Measurements from ENCODE around the gene ARFIP2. TPM values are rescaled to one million over a fixed set of nuclear protein-coding genes. Genes with fewer than 3 reads are reported as not detected.
A peak's percentile ranks its signal among the peaks of the same experiment; 100 is the strongest.

ARFIP2 gene
- polyA plus RNA-seq, 2 of the 4 experiments (the other 2 are of a cell fraction): 79.2 to 87.9 TPM

DNA sequence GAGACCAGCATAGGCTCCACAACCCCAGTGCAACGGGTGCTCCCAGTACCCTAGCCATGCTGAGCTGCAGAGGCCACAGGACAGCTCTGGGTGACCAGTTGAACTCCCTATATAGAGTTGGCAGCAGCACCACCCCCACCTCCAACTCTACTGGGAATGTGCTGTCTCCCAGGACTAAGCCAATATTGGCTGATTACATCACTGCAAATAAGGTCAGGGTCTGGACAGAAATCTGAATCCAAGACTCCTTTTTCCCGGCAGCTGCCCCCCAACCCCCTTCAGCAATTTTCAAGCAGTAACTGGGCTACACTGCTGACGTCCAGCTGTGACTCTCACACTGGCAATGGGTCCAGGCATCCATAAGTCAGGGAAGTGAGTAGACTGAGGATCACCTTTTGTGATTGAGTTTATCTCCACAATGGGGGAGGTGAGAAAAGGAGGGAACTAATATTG is 40.2 kb downstream of the ARFIP2 start, which contains the start of gene HPX:
Gene HPX, minus strand, starts transcription at position 82 of the 453 bp plus-strand sequence. Its CDS starts 24 bp downstream, at position 58.
- ChIA-PET POLR2A (no interaction called here), CTCF (interaction anchor here (0.7 to 9.6 kb wide), 9 partner anchors 9 to 242 kb away, joined by 3 to 142 read pairs (median 5); partner anchors contain the start of genes APBB1 and MRPL17)
- Histone ChIP-seq H3K27ac (0 out of 6 replicates have a peak within 1 kb of the TSS, but pooled peaks of 1 of the 2 experiments have one; percentile 19), H3K4me3 (no peak within 1 kb of the TSS), H3K4me1 (peaks cover 13% of the 10 kb centered on the region), H3K4me2 (0 out of 3 replicates have a peak within 1 kb of the TSS, but pooled peaks have one; percentile 9), H3K9me3 (no peaks in the 10 kb centered on the region)
- TF ChIP-seq CEBPB (IDR thresholded peaks at IDR 0.05) (no peak), FOSB (CRISPR knock-in tag; IDR thresholded peaks at IDR 0.05) (no peak), SMC3 (IDR thresholded peaks at IDR 0.05) (no peak), BHLHE40 (IDR thresholded peaks at IDR 0.05; ENCODE audit: low read depth, low read length) (no peak), TFCP2L1 (CRISPR knock-in tag; IDR thresholded peaks at IDR 0.05) (no peak), RARB (CRISPR knock-in tag; IDR thresholded peaks at IDR 0.05) (no peak), ZC3H11A (IDR thresholded peaks at IDR 0.05) (no peak), PHF8 (IDR thresholded peaks at IDR 0.05; ENCODE audit: borderline replicate concordance, low read depth) (no peak), MAZ (IDR thresholded peaks at IDR 0.05; ENCODE audit: borderline replicate concordance, low read depth, low read length) (no peak), JUNB (IDR thresholded peaks at IDR 0.05) (no peak), ESRRA (IDR thresholded peaks at IDR 0.05; ENCODE audit: borderline replicate concordance, low read length) (no peak), EHMT2 (IDR thresholded peaks at IDR 0.05; ENCODE audit: low read depth) (no peak), NFE2L2 (conservative IDR thresholded peaks at IDR 0.05; ENCODE audit: low read length) (no peak), JUN (IDR thresholded peaks at IDR 0.05) (no peak), MYC (IDR thresholded peaks at IDR 0.05; ENCODE audit: borderline replicate concordance, low read length) (no peak)
- TF ChIP-seq, protein P1, sequence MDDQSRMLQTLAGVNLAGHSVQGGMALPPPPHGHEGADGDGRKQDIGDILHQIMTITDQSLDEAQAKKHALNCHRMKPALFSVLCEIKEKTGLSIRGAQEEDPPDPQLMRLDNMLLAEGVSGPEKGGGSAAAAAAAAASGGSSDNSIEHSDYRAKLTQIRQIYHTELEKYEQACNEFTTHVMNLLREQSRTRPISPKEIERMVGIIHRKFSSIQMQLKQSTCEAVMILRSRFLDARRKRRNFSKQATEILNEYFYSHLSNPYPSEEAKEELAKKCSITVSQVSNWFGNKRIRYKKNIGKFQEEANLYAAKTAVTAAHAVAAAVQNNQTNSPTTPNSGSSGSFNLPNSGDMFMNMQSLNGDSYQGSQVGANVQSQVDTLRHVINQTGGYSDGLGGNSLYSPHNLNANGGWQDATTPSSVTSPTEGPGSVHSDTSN (IDR thresholded peaks at IDR 0.05): no peak
- TF ChIP-seq, protein P2, sequence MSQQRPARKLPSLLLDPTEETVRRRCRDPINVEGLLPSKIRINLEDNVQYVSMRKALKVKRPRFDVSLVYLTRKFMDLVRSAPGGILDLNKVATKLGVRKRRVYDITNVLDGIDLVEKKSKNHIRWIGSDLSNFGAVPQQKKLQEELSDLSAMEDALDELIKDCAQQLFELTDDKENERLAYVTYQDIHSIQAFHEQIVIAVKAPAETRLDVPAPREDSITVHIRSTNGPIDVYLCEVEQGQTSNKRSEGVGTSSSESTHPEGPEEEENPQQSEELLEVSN (IDR thresholded peaks at IDR 0.05; ENCODE audit: borderline replicate concordance, low read depth): no peak
- TF ChIP-seq, protein P3, sequence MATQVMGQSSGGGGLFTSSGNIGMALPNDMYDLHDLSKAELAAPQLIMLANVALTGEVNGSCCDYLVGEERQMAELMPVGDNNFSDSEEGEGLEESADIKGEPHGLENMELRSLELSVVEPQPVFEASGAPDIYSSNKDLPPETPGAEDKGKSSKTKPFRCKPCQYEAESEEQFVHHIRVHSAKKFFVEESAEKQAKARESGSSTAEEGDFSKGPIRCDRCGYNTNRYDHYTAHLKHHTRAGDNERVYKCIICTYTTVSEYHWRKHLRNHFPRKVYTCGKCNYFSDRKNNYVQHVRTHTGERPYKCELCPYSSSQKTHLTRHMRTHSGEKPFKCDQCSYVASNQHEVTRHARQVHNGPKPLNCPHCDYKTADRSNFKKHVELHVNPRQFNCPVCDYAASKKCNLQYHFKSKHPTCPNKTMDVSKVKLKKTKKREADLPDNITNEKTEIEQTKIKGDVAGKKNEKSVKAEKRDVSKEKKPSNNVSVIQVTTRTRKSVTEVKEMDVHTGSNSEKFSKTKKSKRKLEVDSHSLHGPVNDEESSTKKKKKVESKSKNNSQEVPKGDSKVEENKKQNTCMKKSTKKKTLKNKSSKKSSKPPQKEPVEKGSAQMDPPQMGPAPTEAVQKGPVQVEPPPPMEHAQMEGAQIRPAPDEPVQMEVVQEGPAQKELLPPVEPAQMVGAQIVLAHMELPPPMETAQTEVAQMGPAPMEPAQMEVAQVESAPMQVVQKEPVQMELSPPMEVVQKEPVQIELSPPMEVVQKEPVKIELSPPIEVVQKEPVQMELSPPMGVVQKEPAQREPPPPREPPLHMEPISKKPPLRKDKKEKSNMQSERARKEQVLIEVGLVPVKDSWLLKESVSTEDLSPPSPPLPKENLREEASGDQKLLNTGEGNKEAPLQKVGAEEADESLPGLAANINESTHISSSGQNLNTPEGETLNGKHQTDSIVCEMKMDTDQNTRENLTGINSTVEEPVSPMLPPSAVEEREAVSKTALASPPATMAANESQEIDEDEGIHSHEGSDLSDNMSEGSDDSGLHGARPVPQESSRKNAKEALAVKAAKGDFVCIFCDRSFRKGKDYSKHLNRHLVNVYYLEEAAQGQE (IDR thresholded peaks at IDR 0.05): no peak
- TF ChIP-seq, protein P4, sequence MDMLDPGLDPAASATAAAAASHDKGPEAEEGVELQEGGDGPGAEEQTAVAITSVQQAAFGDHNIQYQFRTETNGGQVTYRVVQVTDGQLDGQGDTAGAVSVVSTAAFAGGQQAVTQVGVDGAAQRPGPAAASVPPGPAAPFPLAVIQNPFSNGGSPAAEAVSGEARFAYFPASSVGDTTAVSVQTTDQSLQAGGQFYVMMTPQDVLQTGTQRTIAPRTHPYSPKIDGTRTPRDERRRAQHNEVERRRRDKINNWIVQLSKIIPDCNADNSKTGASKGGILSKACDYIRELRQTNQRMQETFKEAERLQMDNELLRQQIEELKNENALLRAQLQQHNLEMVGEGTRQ (IDR thresholded peaks at IDR 0.05): no peak
- TF ChIP-seq, protein P5, sequence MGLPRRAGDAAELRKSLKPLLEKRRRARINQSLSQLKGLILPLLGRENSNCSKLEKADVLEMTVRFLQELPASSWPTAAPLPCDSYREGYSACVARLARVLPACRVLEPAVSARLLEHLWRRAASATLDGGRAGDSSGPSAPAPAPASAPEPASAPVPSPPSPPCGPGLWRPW (IDR thresholded peaks at IDR 0.05): no peak
- FAIRE-seq (no peak), ATAC-seq (peak in 1 of 2 experiments; percentile 24; a peak in 1 of 6 replicates), DNase-seq (ENCODE audit: low read depth in 1 of 2, low spot score in 1 of 2) (no peak)
- WGBS (ENCODE audit: missing lambda C conversion rate): 43% methylated on average over 3 of the region's 3 CpGs
